T1000 (cell line): ENCODE data around the gene CCDC196.
"Not testable (repeated sequence)": the region's sequence is repeated elsewhere in the genome, so short reads cannot be mapped to it uniquely, and the experiment has no call there.

ENCODE experiments used
- DNase-seq: peaks from one replicate; lab custom pipeline; 2025; ENCODE audit warnings: mixed read lengths; lab: John Stamatoyannopoulos, UW

CCDC196 gene

GRCh38 chr14:66495218-66496098, 9.3 kb downstream of the CCDC196 start:
- no peak for DNase-seq

- no peak for DNase-seq
Observed at GRCh38 chr14:66496188-66496807, 10.1 kb downstream of the CCDC196 start.

GRCh38 chr14:66496911-66497310, 10.7 kb downstream of the CCDC196 start:
- DNase-seq = no peak

GRCh38 chr14:66498311-66498710, 12.1 kb downstream of the CCDC196 start:
- DNase-seq = no peak

GRCh38 chr14:66501592-66501991, 15.4 kb downstream of the CCDC196 start:
- no peak for DNase-seq

- not testable (repeated sequence) for DNase-seq
Observed at GRCh38 chr14:66502836-66503235, 16.7 kb downstream of the CCDC196 start.

- DNase-seq = no peak
Observed at GRCh38 chr14:66503532-66503931, 17.4 kb downstream of the CCDC196 start.

GRCh38 chr14:66507181-66507721, 21.1 kb downstream of the CCDC196 start:
- peak; percentile 19 for DNase-seq

- peak; percentile 93 for DNase-seq
Observed at GRCh38 chr14:66507722-66508546, 21.8 kb downstream of the CCDC196 start, which contains the start of gene GPHN. Gene GPHN, plus strand, starts transcription at chr14:66508147.

GRCh38 chr14:66508547-66508845, 22.3 kb downstream of the CCDC196 start:
- no peak for DNase-seq

GRCh38 chr14:66508846-66509621, 22.9 kb downstream of the CCDC196 start:
- peak; percentile 9 for DNase-seq

- no peak for DNase-seq
Observed at GRCh38 chr14:66509874-66510273, 23.7 kb downstream of the CCDC196 start.

GRCh38 chr14:66511849-66512248, 25.7 kb downstream of the CCDC196 start:
- DNase-seq = no peak

GRCh38 chr14:66514213-66514612, 28.0 kb downstream of the CCDC196 start:
- DNase-seq = no peak

- no peak for DNase-seq
Observed at GRCh38 chr14:66530526-66530925, 44.4 kb downstream of the CCDC196 start.

GRCh38 chr14:66539034-66539433, 52.9 kb downstream of the CCDC196 start:
- no peak for DNase-seq

GRCh38 chr14:66540038-66540437, 53.9 kb downstream of the CCDC196 start:
- DNase-seq = no peak

GRCh38 chr14:66541627-66542026, 55.5 kb downstream of the CCDC196 start:
- DNase-seq = no peak

GRCh38 chr14:66543996-66544395, 57.8 kb downstream of the CCDC196 start:
- DNase-seq = no peak

- DNase-seq = not testable (repeated sequence)
Observed at GRCh38 chr14:66545191-66545590, 59.0 kb downstream of the CCDC196 start.

GRCh38 chr14:66545751-66546150, 59.6 kb downstream of the CCDC196 start:
- not testable (repeated sequence) for DNase-seq
